ENCODE measurements around the gene SFMBT2. TPM values are rescaled to one million over a fixed set of nuclear protein-coding genes. Genes with fewer than 3 reads are reported as not detected.

The SFMBT2 gene
- polyA plus RNA-seq, 2 of the 4 experiments (the other 2 are of a cell fraction), result 9.6 to 10.2 TPM

GRCh38 chr10:7260412-7260900 is 150.4 kb downstream of the SFMBT2 start (continued):
- TF ChIP-seq ELK1 (IDR thresholded peaks at IDR 0.05; ENCODE audit: low read depth, low read length), result no peak
- no peak for TF ChIP-seq FOXS1 (CRISPR knock-in tag; IDR thresholded peaks at IDR 0.05)
- TF ChIP-seq RCOR1 (IDR thresholded peaks at IDR 0.05; ENCODE audit: low read depth, low read length), result no peak
- TF ChIP-seq CBX2 (IDR thresholded peaks at IDR 0.05; ENCODE audit: borderline replicate concordance, low read depth), result no peak
- no peak for TF ChIP-seq HEYL (CRISPR knock-in tag; IDR thresholded peaks at IDR 0.05)
- TF ChIP-seq RAD21 (conservative IDR thresholded peaks at IDR 0.05 in 1 of 2, IDR thresholded peaks at IDR 0.05 in 1 of 2), result peak; percentile 64 to 77

- ChIA-PET CTCF (interaction anchor here (1.1 to 3.5 kb wide), 7 partner anchors 10 to 339 kb away, joined by 3 to 24 read pairs (median 5); no protein-coding TSS in a partner anchor), POLR2A (no interaction called here)
- ATAC-seq, result no peak
- Histone ChIP-seq H3K4me2 (no peak overlapping the region), H3K4me1 (peaks cover 48% of the 10 kb centered on the region), H3K27ac (peak overlapping the region; percentile 60 to 84), H3K4me3 (no peak overlapping the region), H3K9me3 (no peaks in the 10 kb centered on the region)
- 73% methylated on average over 8 of the region's 8 CpGs for WGBS (ENCODE audit: missing lambda C conversion rate)
- no peak for TF ChIP-seq POLR2AphosphoS2 (conservative IDR thresholded peaks at IDR 0.05; ENCODE audit: low read length)
- TF ChIP-seq, protein P1, sequence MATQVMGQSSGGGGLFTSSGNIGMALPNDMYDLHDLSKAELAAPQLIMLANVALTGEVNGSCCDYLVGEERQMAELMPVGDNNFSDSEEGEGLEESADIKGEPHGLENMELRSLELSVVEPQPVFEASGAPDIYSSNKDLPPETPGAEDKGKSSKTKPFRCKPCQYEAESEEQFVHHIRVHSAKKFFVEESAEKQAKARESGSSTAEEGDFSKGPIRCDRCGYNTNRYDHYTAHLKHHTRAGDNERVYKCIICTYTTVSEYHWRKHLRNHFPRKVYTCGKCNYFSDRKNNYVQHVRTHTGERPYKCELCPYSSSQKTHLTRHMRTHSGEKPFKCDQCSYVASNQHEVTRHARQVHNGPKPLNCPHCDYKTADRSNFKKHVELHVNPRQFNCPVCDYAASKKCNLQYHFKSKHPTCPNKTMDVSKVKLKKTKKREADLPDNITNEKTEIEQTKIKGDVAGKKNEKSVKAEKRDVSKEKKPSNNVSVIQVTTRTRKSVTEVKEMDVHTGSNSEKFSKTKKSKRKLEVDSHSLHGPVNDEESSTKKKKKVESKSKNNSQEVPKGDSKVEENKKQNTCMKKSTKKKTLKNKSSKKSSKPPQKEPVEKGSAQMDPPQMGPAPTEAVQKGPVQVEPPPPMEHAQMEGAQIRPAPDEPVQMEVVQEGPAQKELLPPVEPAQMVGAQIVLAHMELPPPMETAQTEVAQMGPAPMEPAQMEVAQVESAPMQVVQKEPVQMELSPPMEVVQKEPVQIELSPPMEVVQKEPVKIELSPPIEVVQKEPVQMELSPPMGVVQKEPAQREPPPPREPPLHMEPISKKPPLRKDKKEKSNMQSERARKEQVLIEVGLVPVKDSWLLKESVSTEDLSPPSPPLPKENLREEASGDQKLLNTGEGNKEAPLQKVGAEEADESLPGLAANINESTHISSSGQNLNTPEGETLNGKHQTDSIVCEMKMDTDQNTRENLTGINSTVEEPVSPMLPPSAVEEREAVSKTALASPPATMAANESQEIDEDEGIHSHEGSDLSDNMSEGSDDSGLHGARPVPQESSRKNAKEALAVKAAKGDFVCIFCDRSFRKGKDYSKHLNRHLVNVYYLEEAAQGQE (IDR thresholded peaks at IDR 0.05), result no peak
- no peak for TF ChIP-seq HOXB13 (CRISPR knock-in tag; IDR thresholded peaks at IDR 0.05; ENCODE audit: low read depth)
- TF ChIP-seq, protein P2, sequence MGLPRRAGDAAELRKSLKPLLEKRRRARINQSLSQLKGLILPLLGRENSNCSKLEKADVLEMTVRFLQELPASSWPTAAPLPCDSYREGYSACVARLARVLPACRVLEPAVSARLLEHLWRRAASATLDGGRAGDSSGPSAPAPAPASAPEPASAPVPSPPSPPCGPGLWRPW (IDR thresholded peaks at IDR 0.05), result no peak
- no peak for TF ChIP-seq ATOH8 (CRISPR knock-in tag; IDR thresholded peaks at IDR 0.05; ENCODE audit: low read depth)
- TF ChIP-seq RCOR1 (IDR thresholded peaks at IDR 0.05; ENCODE audit: low read depth, low read length), result no peak
- TF ChIP-seq FOSL2 (IDR thresholded peaks at IDR 0.05), result no peak
- TF ChIP-seq FOSL2 (CRISPR knock-in tag; IDR thresholded peaks at IDR 0.05), result no peak
- no peak for TF ChIP-seq JUN (IDR thresholded peaks at IDR 0.05)
- TF ChIP-seq USF2 (IDR thresholded peaks at IDR 0.05), result no peak
- TF ChIP-seq PHF8 (IDR thresholded peaks at IDR 0.05; ENCODE audit: borderline replicate concordance, low read depth), result no peak
- no peak for TF ChIP-seq ZFP36 (IDR thresholded peaks at IDR 0.05; ENCODE audit: borderline replicate concordance, partially characterized antibody)
- no peak for TF ChIP-seq HDAC2 (IDR thresholded peaks at IDR 0.05)
- no peak for TF ChIP-seq RARB (CRISPR knock-in tag; IDR thresholded peaks at IDR 0.05)
- TF ChIP-seq HMGXB4 (CRISPR knock-in tag; IDR thresholded peaks at IDR 0.05; ENCODE audit: borderline replicate concordance), result no peak
- TF ChIP-seq CEBPB (IDR thresholded peaks at IDR 0.05), result no peak
- no peak for TF ChIP-seq SREBF2 (IDR thresholded peaks at IDR 0.05)
- no peak for TF ChIP-seq BCL3 (IDR thresholded peaks at IDR 0.05)
- TF ChIP-seq ELK1 (IDR thresholded peaks at IDR 0.05; ENCODE audit: low read depth, low read length), result no peak
- no peak for TF ChIP-seq RAD21 (conservative IDR thresholded peaks at IDR 0.05 in 1 of 2, IDR thresholded peaks at IDR 0.05 in 1 of 2)
- no peak for TF ChIP-seq EHMT2 (IDR thresholded peaks at IDR 0.05; ENCODE audit: low read depth)
- DNase-seq (ENCODE audit: low read depth in 1 of 2, low spot score in 1 of 2), result no peak
- FAIRE-seq, result no peak
These were observed 151.8 kb downstream of the SFMBT2 start for GRCh38 chr10:7258948-7259523.
